H9 (cell line): ENCODE results near the gene BACH2. TPM values are rescaled to one million over a fixed set of nuclear protein-coding genes. Genes with fewer than 3 reads are reported as not detected.

ENCODE experiments used
- DNase-seq: peaks from one replicate; pipeline ENCODE4 v3.0.0-alpha.2; 2017
- H2AFZ ChIP-seq: one replicate; pipeline ENCODE4 v1.6.1; 2013; ENCODE audit warnings: mild to moderate bottlenecking, low read length, control low read depth, moderate library complexity
- H2AK5ac ChIP-seq: 2 replicates; pipeline ENCODE4 v1.6.1; 2013; ENCODE audit warnings: low read length, control low read depth, mixed read lengths; ENCODE audit not compliant: insufficient read length
- H2BK120ac ChIP-seq: one replicate; pipeline ENCODE4 v1.6.1; 2013; ENCODE audit warnings: low read depth, mild to moderate bottlenecking, low read length, control low read depth, inconsistent platforms; ENCODE audit not compliant: poor library complexity, severe bottlenecking
- H2BK12ac ChIP-seq: 2 replicates; pipeline ENCODE4 v1.6.1; 2013; ENCODE audit warnings: low read length, control low read depth, mixed read lengths, low read depth; ENCODE audit not compliant: insufficient read length
- H2BK15ac ChIP-seq: 2 replicates; pipeline ENCODE4 v1.6.1; 2013; ENCODE audit warnings: low read depth, low read length, control low read depth
- H2BK20ac ChIP-seq: one replicate; pipeline ENCODE4 v1.6.1; 2013; ENCODE audit warnings: low read depth, mild to moderate bottlenecking, low read length, control low read depth, inconsistent platforms; ENCODE audit not compliant: poor library complexity, severe bottlenecking
- H2BK5ac ChIP-seq: 2 replicates; pipeline ENCODE4 v1.6.1; 2013; ENCODE audit warnings: low read length, control low read depth, mixed read lengths; ENCODE audit not compliant: insufficient read length
- H3K14ac ChIP-seq: 2 replicates; pipeline ENCODE4 v1.6.1; 2013; ENCODE audit warnings: low read length, control low read depth; ENCODE audit not compliant: insufficient read depth
- H3K18ac ChIP-seq: 2 replicates; pipeline ENCODE4 v1.6.1; 2013; ENCODE audit warnings: low read depth, mild to moderate bottlenecking, mixed read lengths, low read length, control low read depth; ENCODE audit not compliant: insufficient read length
- H3K23ac ChIP-seq: 2 replicates; pipeline ENCODE4 v1.6.1; 2013; ENCODE audit warnings: low read length, control low read depth, mixed read lengths, low read depth; ENCODE audit not compliant: insufficient read length
- H3K23me2 ChIP-seq: 2 replicates; pipeline ENCODE4 v1.6.1; 2013; ENCODE audit warnings: low read depth, mild to moderate bottlenecking, mixed read lengths, low read length, control low read depth; ENCODE audit not compliant: insufficient read length, poor library complexity, severe bottlenecking
- H3K27ac ChIP-seq: 2 replicates; pipeline ENCODE4 v1.5.1; 2013; ENCODE audit warnings: low read length, control low read depth, mixed read lengths, low read depth; ENCODE audit not compliant: insufficient read length
- H3K27me3 ChIP-seq: 2 replicates; pipeline ENCODE4 v1.6.1; 2013; ENCODE audit warnings: low read length, control low read depth, inconsistent platforms; ENCODE audit not compliant: insufficient read depth
- H3K4ac ChIP-seq: 2 replicates; pipeline ENCODE4 v1.6.1; 2013; ENCODE audit warnings: low read depth, mild to moderate bottlenecking, control low read depth, inconsistent platforms, low read length, moderate library complexity
- H3K4me1 ChIP-seq: 2 replicates; pipeline ENCODE4 v1.6.1; 2013; ENCODE audit warnings: low read length, control low read depth, inconsistent platforms; ENCODE audit not compliant: insufficient read depth
- H3K4me2 ChIP-seq: 2 replicates; pipeline ENCODE4 v1.6.1; 2013; ENCODE audit warnings: low read length, control low read depth, mixed read lengths; ENCODE audit not compliant: insufficient read length, insufficient read depth
- H3K56ac ChIP-seq: 2 replicates; pipeline ENCODE4 v1.6.1; 2013; ENCODE audit warnings: low read depth, mild to moderate bottlenecking, mixed read lengths, low read length, control low read depth; ENCODE audit not compliant: insufficient read length
- H3K79me1 ChIP-seq: 2 replicates; pipeline ENCODE4 v1.6.1; 2013; ENCODE audit warnings: low read depth, mild to moderate bottlenecking, moderate library complexity, low read length, control low read depth, inconsistent platforms; ENCODE audit not compliant: insufficient read depth, poor library complexity, severe bottlenecking
- H3K79me2 ChIP-seq: 2 replicates; pipeline ENCODE4 v1.6.1; 2013; ENCODE audit warnings: low read length, control low read depth, inconsistent platforms; ENCODE audit not compliant: insufficient read depth
- H3K9ac ChIP-seq: 2 replicates; pipeline ENCODE4 v1.6.1; 2013; ENCODE audit warnings: low read length, control low read depth, mixed read lengths; ENCODE audit not compliant: insufficient read length; ENCODE audit errors: extremely low read depth
- H3K9me3 ChIP-seq: one replicate; pipeline ENCODE4 v1.6.1; 2013; ENCODE audit warnings: low read depth, low read length, inconsistent platforms; ENCODE audit not compliant: control insufficient read depth
- H3T11ph ChIP-seq: one replicate; pipeline ENCODE4 v1.6.1; 2013; ENCODE audit warnings: mild to moderate bottlenecking, low read length, control low read depth, inconsistent platforms
- H4K20me1 ChIP-seq: one replicate; pipeline ENCODE4 v1.6.1; 2013; ENCODE audit not compliant: control insufficient read depth, insufficient read length, insufficient read depth
- H4K5ac ChIP-seq: 2 replicates; pipeline ENCODE4 v1.6.1; 2013; ENCODE audit warnings: low read depth, mild to moderate bottlenecking, mixed read lengths, low read length, control low read depth; ENCODE audit not compliant: insufficient read length
- H4K8ac ChIP-seq: replicated peaks from 2 replicates; pipeline ENCODE4 v1.6.1; 2013; ENCODE audit warnings: low read length, control low read depth, mixed read lengths, low read depth; ENCODE audit not compliant: insufficient read length
- H4K91ac ChIP-seq: 2 replicates; pipeline ENCODE4 v1.6.1; 2013; ENCODE audit warnings: low read depth, mild to moderate bottlenecking, moderate library complexity, mixed read lengths, low read length, control low read depth; ENCODE audit not compliant: insufficient read length
- H3K27ac Mint-ChIP-seq, 3 experiments: 2 replicates in 2 of 3; 3 replicates in 1 of 3; pipeline ENCODE4 v1.8.0; 2020 to 2021; ENCODE audit warnings: mixed read lengths in 3 of 3, mild to moderate bottlenecking in 1 of 3, moderate library complexity in 1 of 3
- H3K27me3 Mint-ChIP-seq: 2 replicates; pipeline ENCODE4 v1.8.0; 2021; ENCODE audit warnings: low read depth, mild to moderate bottlenecking, moderate library complexity, mixed read lengths
- H3K36me3 Mint-ChIP-seq, 3 experiments: 2 replicates in 2 of 3; 3 replicates in 1 of 3; pipeline ENCODE4 v1.8.0; 2020 to 2021; ENCODE audit warnings: low read depth in 3 of 3, mixed read lengths in 3 of 3; ENCODE audit not compliant: insufficient read depth in 1 of 3
- H3K4me1 Mint-ChIP-seq, 2 experiments: 2 replicates each; pipeline ENCODE4 v1.8.0; 2020; ENCODE audit warnings: mixed read lengths in 2 of 2
- H3K4me3 Mint-ChIP-seq, 2 experiments: 2 replicates in 1 of 2; 3 replicates in 1 of 2; pipeline ENCODE4 v1.8.0; 2020 to 2021; ENCODE audit warnings: mild to moderate bottlenecking in 2 of 2, mixed read lengths in 2 of 2, moderate library complexity in 1 of 2
- H3K9me3 Mint-ChIP-seq, 2 experiments: 2 replicates in 1 of 2; 3 replicates in 1 of 2; pipeline ENCODE4 v1.8.0; 2020; ENCODE audit warnings: mild to moderate bottlenecking in 2 of 2, mixed read lengths in 2 of 2, moderate library complexity in 1 of 2
- CTCF ChIP-seq: fragments of 200-600 bp; sonication (generic); conservative IDR thresholded peaks from 3 replicates; pipeline ENCODE4 v1.8.0; 2021; ENCODE audit warnings: antibody characterized with exemption, mild to moderate bottlenecking
- WGBS: extraction: QIAGEN DNeasy Blood & Tissue Kit; methylation state at CpG from one replicate; pipeline ENCODE4 v1.1.7; 2013; ENCODE audit warnings: missing lambda C conversion rate, low lambda C conversion rate, mixed read lengths; ENCODE audit not compliant: insufficient read length; ENCODE audit errors: extremely low coverage; 5-methylcytosine and 5-hydroxymethylcytosine counted together
- total RNA-seq: library from RNA; stranded (reverse); gene quantifications from 2 replicates; pipeline ENCODE4 v1.2.1, GENCODE V29; 2021

BACH2 gene
- total RNA-seq, 1 experiment from 2014 or later = 2.0 TPM

GRCh38 chr6:90277302-90278011, 19.2 kb downstream of the BACH2 start:
- Mint-ChIP-seq H3K4me3 (no peak overlapping the region), H3K4me1 (peaks cover 0 to 2% of the 10 kb centered on the region in 2 experiments; a peak in 2 of 4 replicates), H3K36me3 (no peaks in the 10 kb centered on the region), H3K9me3 (no peaks in the 10 kb centered on the region), H3K27me3 (no peaks in the 10 kb centered on the region), H3K27ac (no peak overlapping the region)
- Histone ChIP-seq H3K9ac (no peak overlapping the region), H3K27ac (no peak overlapping the region), H2AFZ (no peak overlapping the region), H2BK120ac (no peak overlapping the region), H3K23ac (no peak overlapping the region), H3K14ac (no peak overlapping the region), H3K4ac (no peak overlapping the region), H3K4me1 (no peaks in the 10 kb centered on the region), H3K4me2 (no peak overlapping the region), H3T11ph (no peak overlapping the region), H4K20me1 (no peaks in the 10 kb centered on the region), H3K27me3 (no peaks in the 10 kb centered on the region), H2BK12ac (no peak overlapping the region), H2BK20ac (no peak overlapping the region), H2AK5ac (no peak overlapping the region), H3K18ac (no peak overlapping the region), H3K79me1 (no peaks in the 10 kb centered on the region), H4K8ac (no peak overlapping the region), H3K56ac (no peak overlapping the region), H4K5ac (no peak overlapping the region), H2BK5ac (no peak overlapping the region), H3K9me3 (no peaks in the 10 kb centered on the region), H2BK15ac (no peak overlapping the region), H3K23me2 (no peaks in the 10 kb centered on the region), H3K79me2 (no peaks in the 10 kb centered on the region), H4K91ac (no peak overlapping the region)
- no peak for TF ChIP-seq CTCF
- no peak for DNase-seq
- WGBS = no CpG with 5 or more reads among the region's 6 CpGs
